C4-2B (cell line): ENCODE measurements around the gene EVI5.

Experiments
- CTCF ChIP-seq: fragments of 450-650 bp; conservative IDR thresholded peaks from 2 replicates; pipeline ENCODE4 v1.5.1; 2017; ENCODE audit warnings: mild to moderate bottlenecking
- ZFX ChIP-seq: fragments of 450-650 bp; IDR thresholded peaks from 2 replicates; pipeline ENCODE4 v1.6.1; 2017

GRCh38 chr1:92577261-92577895 lies 207.5 kb downstream of the EVI5 start:
- TF ChIP-seq CTCF (no peak), ZFX (no peak)
